HG03565 (cell line): Measurements from ENCODE around the gene SLC27A5.
"Not testable (repeated sequence)": the region's sequence is repeated elsewhere in the genome, so short reads cannot be mapped to it uniquely, and the experiment has no call there.

Experiments
- ATAC-seq: cut with Tn5 transposase; IDR thresholded peaks from one replicate; pipeline ENCODE4 v1.9.1; 2021; ENCODE audit warnings: mild to moderate bottlenecking, moderate library complexity; ENCODE audit not compliant: unreplicated experiment

Gene SLC27A5

GRCh38 chr19:58499021-58499927, 12.5 kb downstream of the SLC27A5 start:
- ATAC-seq = peak; percentile 75

GRCh38 chr19:58498316-58499020, 13.3 kb downstream of the SLC27A5 start:
- ATAC-seq = no peak

GRCh38 chr19:58497634-58498170, 14.1 kb downstream of the SLC27A5 start:
- ATAC-seq = no peak

- ATAC-seq = no peak
These were observed 19.5 kb downstream of the SLC27A5 start for GRCh38 chr19:58492265-58492664.

GRCh38 chr19:58491393-58491792, 20.4 kb downstream of the SLC27A5 start:
- no peak for ATAC-seq

- ATAC-seq = not testable (repeated sequence)
These were observed 27.4 kb downstream of the SLC27A5 start for GRCh38 chr19:58484349-58484748.

- no peak for ATAC-seq
These were observed 28.0 kb downstream of the SLC27A5 start for GRCh38 chr19:58483776-58484175.

- no peak for ATAC-seq
These were observed 29.4 kb downstream of the SLC27A5 start for GRCh38 chr19:58482372-58482771.

GRCh38 chr19:58480831-58481230, 31.0 kb downstream of the SLC27A5 start:
- ATAC-seq = no peak

- no peak for ATAC-seq
These were observed 31.3 kb downstream of the SLC27A5 start for GRCh38 chr19:58480481-58480830.

GRCh38 chr19:58479736-58480480, 31.9 kb downstream of the SLC27A5 start:
- no peak for ATAC-seq

- no peak for ATAC-seq
These were observed 32.5 kb downstream of the SLC27A5 start for GRCh38 chr19:58479303-58479702.

GRCh38 chr19:58477871-58478270, 33.9 kb downstream of the SLC27A5 start:
- ATAC-seq = no peak

- ATAC-seq = no peak
These were observed 34.7 kb downstream of the SLC27A5 start for GRCh38 chr19:58477130-58477529.

GRCh38 chr19:58476498-58477015, 35.2 kb downstream of the SLC27A5 start:
- ATAC-seq = no peak

GRCh38 chr19:58475714-58476497, 35.9 kb downstream of the SLC27A5 start, which contains the start of gene ZNF446:
TSS of gene ZNF446 (plus strand) at chr19:58476352. CDS start at chr19:58477219, 867 bp downstream.
- ATAC-seq = peak; percentile 67

GRCh38 chr19:58474997-58475713, 36.6 kb downstream of the SLC27A5 start:
- ATAC-seq = no peak

GRCh38 chr19:58474291-58474996, 37.3 kb downstream of the SLC27A5 start:
- ATAC-seq = no peak

GRCh38 chr19:58473775-58474174, 38.0 kb downstream of the SLC27A5 start:
- no peak for ATAC-seq
